IPS DF 6.9 (cell line): ENCODE data around the gene DYNC1LI1.
A peak's percentile ranks its signal among the peaks of the same experiment; 100 is the strongest.

ENCODE experiments used
- DNase-seq: peaks from one replicate; pipeline ENCODE4 v3.0.0-alpha.2; 2013; ENCODE audit warnings: low read depth, low spot score
- H3K27ac ChIP-seq: one replicate; pipeline ENCODE4 v1.5.1; 2013; ENCODE audit warnings: low read length, control low read depth
- H3K27me3 ChIP-seq: 2 replicates; pipeline ENCODE4 v1.6.1; 2013; ENCODE audit warnings: mild to moderate bottlenecking, low read length; ENCODE audit not compliant: control insufficient read depth, insufficient read depth
- H3K36me3 ChIP-seq: 2 replicates; pipeline ENCODE4 v1.6.1; 2013; ENCODE audit warnings: low read length; ENCODE audit not compliant: control insufficient read depth, insufficient read depth
- H3K4me1 ChIP-seq: 2 replicates; pipeline ENCODE4 v1.6.1; 2013; ENCODE audit warnings: low read length; ENCODE audit not compliant: control insufficient read depth, insufficient read depth
- H3K4me3 ChIP-seq: 2 replicates; pipeline ENCODE4 v1.5.1; 2013; ENCODE audit warnings: mild to moderate bottlenecking, low read length
- H3K9me3 ChIP-seq: 2 replicates; pipeline ENCODE4 v1.6.1; 2013; ENCODE audit warnings: low read length, inconsistent platforms; ENCODE audit not compliant: control insufficient read depth, insufficient read depth
- WGBS: extraction: QIAGEN DNeasy Blood & Tissue Kit; methylation state at CpG from one replicate; pipeline ENCODE4 v1.1.7; 2013; ENCODE audit warnings: mixed read lengths, missing lambda C conversion rate; ENCODE audit not compliant: insufficient read length, insufficient coverage; 5-methylcytosine and 5-hydroxymethylcytosine counted together

Gene DYNC1LI1

DNA sequence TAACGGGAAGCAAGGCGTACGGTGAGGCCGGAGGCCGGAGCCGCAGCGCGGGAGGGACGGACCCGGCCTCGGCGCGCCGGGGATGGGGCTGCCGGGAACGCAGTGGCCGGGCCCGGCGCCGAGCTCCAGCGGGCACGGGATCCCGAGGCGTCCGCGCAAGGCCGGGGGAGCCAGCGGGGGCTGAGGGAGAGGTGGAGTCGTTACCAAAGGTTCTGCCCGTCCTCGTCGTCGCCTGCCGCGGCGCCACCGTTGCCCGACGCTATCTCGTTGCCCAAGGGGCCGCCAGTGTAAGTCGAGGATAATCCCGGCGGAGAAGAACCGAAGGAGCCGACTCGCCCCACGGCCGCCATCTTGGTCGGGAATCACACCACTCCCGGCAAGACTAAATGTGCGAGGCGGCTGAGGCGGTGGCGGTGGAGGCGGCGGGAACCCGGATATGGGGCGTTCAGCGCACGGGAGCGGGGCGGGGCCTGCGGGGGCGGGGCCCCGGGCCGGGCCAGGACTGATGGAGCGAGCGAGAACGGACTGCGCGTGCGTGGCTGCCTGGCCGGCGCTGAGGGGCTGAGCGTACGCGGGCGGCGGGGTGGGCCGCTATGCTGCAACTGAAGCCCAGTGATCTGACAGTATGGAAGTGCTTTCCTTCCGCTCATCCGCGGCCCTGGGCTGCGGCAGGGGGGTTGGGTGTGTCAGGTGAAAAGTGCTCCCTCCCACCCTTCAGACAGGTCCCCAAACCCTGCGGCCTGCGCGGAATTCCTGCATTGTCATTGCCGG lies at the start of gene DYNC1LI1:
DYNC1LI1 (minus strand) TSS at position 438 of the 771 bp plus-strand sequence; CDS start at position 350, 88 bp downstream.
- no CpG with 5 or more reads among the region's 89 CpGs for WGBS
- H3K27ac ChIP-seq = no peak within 1 kb of the TSS
- peak; percentile 67 for DNase-seq
- H3K4me1 ChIP-seq = no peaks in the 10 kb centered on the region
- H3K27me3 ChIP-seq = no peaks in the 10 kb centered on the region
- peak within 1 kb of the TSS; percentile 90 for H3K4me3 ChIP-seq
- no peaks in the 10 kb centered on the region for H3K9me3 ChIP-seq
- no peaks in the 10 kb centered on the region for H3K36me3 ChIP-seq

DNA sequence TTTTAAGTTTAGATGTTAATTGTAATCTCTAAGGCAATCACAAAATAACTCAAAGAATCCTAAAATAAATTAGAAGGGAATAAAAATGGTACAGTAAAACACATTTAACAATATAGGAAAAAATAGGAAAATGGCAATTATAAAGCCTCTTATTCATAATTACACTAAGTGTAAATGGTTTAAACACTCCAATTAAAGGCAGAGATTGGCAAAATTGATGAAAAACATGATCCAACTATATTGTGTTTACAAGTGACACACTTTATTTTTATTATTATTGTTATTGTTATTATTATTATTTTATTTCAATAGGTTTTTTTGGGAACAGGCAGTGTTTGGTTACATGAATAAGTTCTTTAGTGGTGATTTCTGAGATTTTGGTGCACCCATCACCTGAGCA lies 48.7 kb upstream of the DYNC1LI1 start:
- H3K4me3 ChIP-seq = no peak overlapping the region
- H3K27me3 ChIP-seq = no peaks in the 10 kb centered on the region
- H3K27ac ChIP-seq = no peak overlapping the region
- H3K9me3 ChIP-seq = no peaks in the 10 kb centered on the region
- no peaks in the 10 kb centered on the region for H3K36me3 ChIP-seq
- no peaks in the 10 kb centered on the region for H3K4me1 ChIP-seq
- no peak for DNase-seq

DNA sequence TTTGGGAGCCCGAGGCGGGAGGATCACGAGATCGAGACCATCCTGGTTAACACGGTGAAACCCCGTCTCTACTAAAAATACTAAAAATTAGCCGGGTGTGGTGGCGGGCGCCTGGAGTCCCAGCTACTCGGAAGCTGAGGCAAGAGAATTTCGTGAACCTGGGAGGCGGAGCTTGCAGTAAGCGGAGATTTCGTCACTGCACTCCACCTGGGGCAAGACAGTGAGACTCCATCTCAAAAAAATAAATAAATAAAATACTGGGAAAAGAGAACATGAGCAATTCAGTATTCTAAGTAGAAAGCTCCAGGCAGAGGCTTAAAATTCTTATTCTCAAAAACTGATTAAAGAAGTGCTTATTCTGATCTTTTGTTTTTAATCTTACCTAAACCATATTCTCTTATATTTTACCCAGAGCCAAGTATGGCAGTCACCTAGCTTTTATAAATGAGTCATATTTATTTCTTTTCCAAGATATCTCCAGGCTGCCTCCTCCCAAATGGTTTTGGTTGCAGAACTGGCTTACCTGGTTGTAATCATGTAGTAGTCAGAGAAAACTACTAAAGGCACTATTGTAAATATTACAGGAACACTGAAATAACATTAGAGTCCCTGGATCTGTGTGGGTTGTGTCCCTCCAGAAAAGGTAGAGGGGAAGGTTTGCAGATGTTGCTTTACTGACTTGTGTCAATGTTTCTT lies 45.8 kb upstream of the DYNC1LI1 start:
- no peaks in the 10 kb centered on the region for H3K9me3 ChIP-seq
- WGBS = no CpG with 5 or more reads among the region's 14 CpGs
- H3K27ac ChIP-seq = no peak overlapping the region
- DNase-seq = no peak
- no peak overlapping the region for H3K4me3 ChIP-seq
- H3K36me3 ChIP-seq = no peaks in the 10 kb centered on the region
- no peaks in the 10 kb centered on the region for H3K27me3 ChIP-seq
- no peaks in the 10 kb centered on the region for H3K4me1 ChIP-seq

DNA sequence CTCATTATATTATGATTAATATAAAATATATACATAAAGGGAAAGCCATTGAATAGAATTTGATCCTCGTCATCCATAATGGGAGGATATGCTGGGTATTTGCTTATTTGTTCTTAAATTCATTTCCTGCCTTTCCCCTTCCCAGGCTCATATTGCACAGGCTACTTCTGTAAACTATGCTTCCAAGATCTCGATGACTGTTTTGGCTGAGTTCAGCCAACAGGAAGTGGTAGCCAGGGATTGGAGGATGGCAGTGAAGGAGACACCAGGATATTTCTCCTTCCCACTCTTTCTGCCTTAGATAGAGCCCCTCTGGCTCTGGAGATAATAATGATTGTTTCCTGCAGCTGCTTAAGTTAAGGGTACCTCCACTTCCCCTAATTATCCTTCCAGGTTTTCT lies 44.3 kb upstream of the DYNC1LI1 start:
- Histone ChIP-seq H3K27ac (no peak overlapping the region), H3K4me3 (no peak overlapping the region), H3K36me3 (no peaks in the 10 kb centered on the region), H3K27me3 (no peaks in the 10 kb centered on the region), H3K9me3 (no peaks in the 10 kb centered on the region), H3K4me1 (no peaks in the 10 kb centered on the region)
- no peak for DNase-seq
- WGBS = no CpG with 5 or more reads among the region's 2 CpGs

DNA sequence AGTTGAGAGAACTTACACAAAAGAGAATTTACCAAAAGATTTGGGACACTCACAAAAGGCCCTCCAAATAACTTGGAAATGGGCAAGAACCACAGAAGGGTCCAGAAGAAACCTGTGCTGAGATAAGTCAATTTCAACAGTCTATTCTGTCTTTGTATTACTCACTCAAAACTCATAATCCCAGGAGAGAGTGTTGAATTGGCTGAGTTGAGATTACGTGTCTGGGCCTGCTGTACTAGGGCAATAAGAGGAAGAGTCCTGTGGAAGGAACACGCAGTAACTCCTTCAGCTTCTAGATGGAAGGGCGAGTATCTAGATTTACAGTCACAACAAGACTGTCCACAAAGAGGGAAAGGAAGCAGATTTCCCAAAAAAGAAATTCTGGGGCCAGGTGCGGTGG lies 42.5 kb upstream of the DYNC1LI1 start:
- Histone ChIP-seq H3K4me1 (no peaks in the 10 kb centered on the region), H3K36me3 (no peaks in the 10 kb centered on the region), H3K9me3 (no peaks in the 10 kb centered on the region), H3K4me3 (no peak overlapping the region), H3K27me3 (no peaks in the 10 kb centered on the region), H3K27ac (no peak overlapping the region)
- WGBS = no CpG with 5 or more reads among the region's 4 CpGs
- no peak for DNase-seq

DNA sequence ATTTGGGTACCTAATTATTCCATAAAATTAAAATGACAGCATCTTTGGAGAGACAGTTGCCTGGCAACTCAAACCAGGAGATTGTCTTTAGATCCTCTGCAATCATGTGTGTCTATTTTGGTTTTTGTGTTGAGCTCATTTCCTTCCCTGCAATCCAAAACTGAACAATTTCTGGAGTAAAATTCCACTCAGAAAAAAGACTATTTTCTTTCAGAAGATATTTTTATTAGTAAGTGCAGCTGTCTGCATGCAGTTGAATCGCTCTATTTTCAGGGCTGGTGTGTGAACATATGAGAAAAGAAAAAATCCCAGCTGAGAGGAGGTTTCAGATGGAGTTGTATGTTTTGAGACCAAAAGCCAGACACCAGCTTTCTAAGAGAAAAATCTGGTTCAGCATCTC lies 41.9 kb upstream of the DYNC1LI1 start:
- H3K27me3 ChIP-seq = no peaks in the 10 kb centered on the region
- no peaks in the 10 kb centered on the region for H3K4me1 ChIP-seq
- WGBS = no CpG with 5 or more reads among the region's 1 CpG
- no peaks in the 10 kb centered on the region for H3K9me3 ChIP-seq
- no peak for DNase-seq
- no peak overlapping the region for H3K4me3 ChIP-seq
- no peaks in the 10 kb centered on the region for H3K36me3 ChIP-seq
- no peak overlapping the region for H3K27ac ChIP-seq

DNA sequence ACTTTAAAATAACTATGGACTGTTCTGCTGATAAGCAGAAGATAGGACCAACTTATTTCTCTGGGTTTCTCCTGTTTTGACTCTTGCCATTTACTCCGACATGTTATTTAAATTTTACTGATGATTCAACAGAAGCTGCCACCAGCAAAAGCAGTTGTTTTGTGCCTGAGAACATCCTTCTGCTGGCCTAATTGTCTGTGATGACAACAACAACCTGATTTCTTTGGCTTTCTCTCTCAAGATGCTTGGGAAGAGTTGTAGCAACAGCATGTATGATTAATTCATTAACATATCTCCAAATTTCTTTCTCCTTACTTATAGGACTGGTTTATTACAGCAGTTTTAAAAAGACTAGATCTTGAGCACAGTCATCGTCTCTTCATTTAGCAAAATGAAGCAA lies 36.9 kb upstream of the DYNC1LI1 start:
- Histone ChIP-seq H3K36me3 (no peaks in the 10 kb centered on the region), H3K27ac (no peak overlapping the region), H3K27me3 (no peaks in the 10 kb centered on the region), H3K9me3 (no peaks in the 10 kb centered on the region), H3K4me3 (no peak overlapping the region), H3K4me1 (no peaks in the 10 kb centered on the region)
- DNase-seq = no peak
- no CpG with 5 or more reads among the region's 2 CpGs for WGBS

DNA sequence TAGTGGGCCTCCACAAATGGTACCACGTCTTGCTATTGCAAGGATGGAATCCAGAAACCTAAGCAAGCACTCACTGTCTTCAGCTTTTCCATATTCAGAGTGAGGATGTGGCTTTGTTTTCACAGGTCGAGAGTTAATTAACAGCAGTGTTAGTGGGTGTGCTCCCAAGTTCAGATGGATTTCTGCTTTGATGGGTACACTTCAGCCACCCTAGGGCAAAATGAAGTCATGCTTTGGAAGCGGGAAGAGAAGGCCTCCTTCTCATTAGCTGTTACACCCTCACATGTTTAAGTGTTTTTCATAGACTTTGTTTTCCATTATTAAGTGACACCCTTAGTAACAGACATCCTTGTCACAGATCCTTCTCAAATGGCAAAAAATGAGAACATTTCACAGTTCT lies 36.3 kb upstream of the DYNC1LI1 start:
- no CpG with 5 or more reads among the region's 3 CpGs for WGBS
- H3K27me3 ChIP-seq = no peaks in the 10 kb centered on the region
- no peak overlapping the region for H3K4me3 ChIP-seq
- no peaks in the 10 kb centered on the region for H3K4me1 ChIP-seq
- no peaks in the 10 kb centered on the region for H3K36me3 ChIP-seq
- DNase-seq = no peak
- no peaks in the 10 kb centered on the region for H3K9me3 ChIP-seq
- H3K27ac ChIP-seq = no peak overlapping the region

DNA sequence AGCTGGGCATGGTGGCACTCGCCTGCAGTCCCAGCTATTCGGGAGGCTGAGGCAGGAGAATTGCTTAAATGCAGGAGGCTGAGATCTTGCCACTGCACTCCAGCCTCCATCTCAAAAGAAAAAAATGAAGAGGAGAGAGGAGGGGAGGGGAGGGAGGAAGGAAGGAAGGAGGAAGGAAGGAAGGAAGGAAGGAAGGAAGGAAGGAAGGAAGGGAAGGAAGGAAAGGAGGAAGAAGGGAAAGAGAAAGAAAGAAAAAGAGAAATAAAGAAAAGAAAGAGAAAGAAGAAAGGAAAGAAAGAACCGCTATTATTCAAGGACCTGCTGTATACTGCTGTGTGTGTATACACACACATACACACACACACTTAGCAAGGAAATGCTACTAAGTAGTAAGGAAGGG lies 35.6 kb upstream of the DYNC1LI1 start:
- H3K4me1 ChIP-seq = no peaks in the 10 kb centered on the region
- H3K9me3 ChIP-seq = no peaks in the 10 kb centered on the region
- no CpG with 5 or more reads among the region's 3 CpGs for WGBS
- H3K27me3 ChIP-seq = no peaks in the 10 kb centered on the region
- H3K27ac ChIP-seq = no peak overlapping the region
- H3K4me3 ChIP-seq = no peak overlapping the region
- no peaks in the 10 kb centered on the region for H3K36me3 ChIP-seq
- no peak for DNase-seq

DNA sequence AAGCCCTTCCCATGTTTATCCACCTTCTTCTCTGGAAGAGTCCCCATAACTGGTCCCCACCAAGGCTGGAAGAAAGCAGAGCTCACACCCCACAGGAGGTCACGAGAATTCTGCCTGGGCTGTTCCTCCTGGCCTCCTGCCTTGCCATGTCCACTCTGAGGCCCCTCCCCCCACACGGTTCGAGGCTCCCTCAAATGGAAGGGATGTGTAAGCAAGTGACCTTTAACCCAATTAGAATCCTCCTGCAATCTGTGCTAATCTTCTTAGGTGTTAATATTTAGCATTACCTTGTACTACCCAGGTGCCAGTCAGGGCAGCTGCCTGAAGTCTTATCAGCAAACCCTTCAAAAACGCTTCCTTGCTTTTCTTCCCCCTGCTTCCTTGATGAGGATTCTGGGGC lies 32.4 kb upstream of the DYNC1LI1 start:
- Histone ChIP-seq H3K4me3 (no peak overlapping the region), H3K36me3 (no peaks in the 10 kb centered on the region), H3K9me3 (no peaks in the 10 kb centered on the region), H3K27ac (no peak overlapping the region), H3K4me1 (no peaks in the 10 kb centered on the region), H3K27me3 (no peaks in the 10 kb centered on the region)
- WGBS = no CpG with 5 or more reads among the region's 4 CpGs
- DNase-seq = no peak

DNA sequence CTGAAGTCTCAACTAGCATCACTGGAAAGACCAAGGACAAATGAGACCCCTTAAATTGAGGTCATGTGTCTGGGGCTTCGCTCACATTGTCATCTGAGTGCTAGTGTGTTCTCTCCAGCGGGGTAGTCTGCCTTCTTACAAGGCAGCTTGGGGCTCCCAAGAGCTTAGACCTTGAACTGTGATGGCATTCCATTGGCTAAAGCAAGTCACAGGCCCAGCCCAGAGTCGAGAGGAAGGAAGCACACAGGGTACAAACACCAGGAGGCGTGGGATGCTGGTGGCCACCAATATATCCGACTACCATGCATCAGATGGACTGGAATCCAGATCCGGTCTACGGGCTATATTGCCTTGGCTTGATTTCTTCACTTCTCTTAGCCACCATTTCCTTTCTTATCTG lies 31.5 kb upstream of the DYNC1LI1 start:
- Histone ChIP-seq H3K9me3 (no peaks in the 10 kb centered on the region), H3K4me3 (no peak overlapping the region), H3K27ac (no peak overlapping the region), H3K36me3 (no peaks in the 10 kb centered on the region), H3K4me1 (no peaks in the 10 kb centered on the region), H3K27me3 (no peaks in the 10 kb centered on the region)
- no peak for DNase-seq
- WGBS = no CpG with 5 or more reads among the region's 7 CpGs
